Loucy (cell line): ENCODE results near the gene DHPS.

Source experiments
- CTCF ChIP-seq: fragments of 200-600 bp; sonication (generic); conservative IDR thresholded peaks from 2 replicates; pipeline ENCODE4 v1.5.1; 2014; ENCODE audit warnings: mild to moderate bottlenecking, antibody characterized with exemption, low read length
- EZH2phosphoT487 ChIP-seq: fragments of 200-600 bp; IDR thresholded peaks from 2 replicates; pipeline ENCODE4 v1.6.1; 2018; ENCODE audit warnings: antibody characterized with exemption, mild to moderate bottlenecking, moderate library complexity, borderline replicate concordance

GRCh38 chr19:12705169-12705568 is 23.5 kb upstream of the DHPS start:
- TF ChIP-seq CTCF, result no peak
- TF ChIP-seq EZH2phosphoT487, result no peak
